HCT116 (cell line): ENCODE results near the gene ACTN1. TPM values are rescaled to one million over a fixed set of nuclear protein-coding genes. Genes with fewer than 3 reads are reported as not detected.

Source experiments
- ATAC-seq: fragments of 200-7000 bp; cut with Tn5 transposase; 2 replicates; pipeline ENCODE4 v1.9.1; 2020; ENCODE audit warnings: mild to moderate bottlenecking, moderate library complexity
- BruUV-seq: library from RNA; stranded (reverse); fragments of 400-500 nt; replicated peaks from 2 replicates; lab custom pipeline; 2021; lab: Mats Ljungman, UMichigan
- CTCF ChIA-PET: fragments of 300-600 bp; sonication (Branson Sonifier 250); formaldehyde crosslinking; loops from one replicate; lab custom pipeline; 2021; ENCODE audit warnings: antibody characterized with exemption; lab: Charles Lee
- POLR2A ChIA-PET: fragments of 300-600, 350-600 bp; sonication (Branson Sonifier 250); formaldehyde crosslinking; loops from one replicate; lab custom pipeline; 2021; ENCODE audit warnings: antibody characterized with exemption; lab: Charles Lee
- RAD21 ChIA-PET, 2 experiments: fragments of 300-600 bp; sonication (Branson Sonifier 250); formaldehyde crosslinking; loops; one replicate each; lab custom pipeline; 2023; ENCODE audit warnings: low total read pairs in 2 of 2; ENCODE audit not compliant: uncharacterized antibody in 2 of 2, unreplicated experiment in 2 of 2, low non-redundant PET in 1 of 2; lab: Charles Lee
- DNase-seq: peaks from one replicate; pipeline ENCODE4 v3.0.0-alpha.2; 2010; ENCODE audit warnings: low read depth, low spot score
- H2AFZ ChIP-seq: fragments of 200-600 bp; shearing (Covaris generic), sonication (generic); 2 replicates; pipeline ENCODE4 v1.6.1; 2017; ENCODE audit warnings: low read depth, mixed run types, mixed read lengths, antibody characterized with exemption, low read length; ENCODE audit not compliant: poor library complexity, severe bottlenecking
- H3K27ac ChIP-seq: 2 replicates; pipeline ENCODE4 v1.5.1; 2012; ENCODE audit warnings: low read depth, low read length
- H3K27me3 ChIP-seq: fragments of 200-600 bp; sonication (generic); 2 replicates; pipeline ENCODE4 v1.6.1; 2016; ENCODE audit warnings: mixed run types, low read length, mixed read lengths; ENCODE audit not compliant: insufficient read depth
- H3K36me3 ChIP-seq, 2 experiments: fragments of 200-500 bp in 1 of 2; fragments of 200-600 bp in 1 of 2; sonication (Bioruptor generic) in 1 of 2; sonication (generic) in 1 of 2; 2 replicates each; pipeline versions ENCODE4 v1.5.1 to v1.6.1; 2014 to 2016; ENCODE audit warnings: low read length in 2 of 2, inconsistent platforms in 1 of 2, mixed read lengths in 1 of 2, mixed run types in 1 of 2; ENCODE audit not compliant: insufficient read depth in 2 of 2, control insufficient read depth in 1 of 2
- H3K4me1 ChIP-seq, 2 experiments: fragments of 200-600 bp in 1 of 2; sonication (generic) in 1 of 2; 2 replicates each; pipeline versions ENCODE4 v1.5.1 to v1.6.1; 2012 to 2017; ENCODE audit warnings: low read length in 2 of 2, inconsistent platforms in 1 of 2, mild to moderate bottlenecking in 1 of 2, mixed read lengths in 1 of 2, mixed run types in 1 of 2, moderate library complexity in 1 of 2; ENCODE audit not compliant: insufficient read depth in 2 of 2, control insufficient read depth in 1 of 2
- H3K4me2 ChIP-seq: fragments of 200-600 bp; sonication (generic); 2 replicates; pipeline ENCODE4 v1.6.1; 2017; ENCODE audit warnings: mixed run types, low read length, mixed read lengths
- H3K4me3 ChIP-seq, 2 experiments: fragments of 200-600 bp in 1 of 2; sonication (generic) in 1 of 2; replicated peaks in 1 of 2; 2 replicates each; pipeline ENCODE4 v1.5.1; 2011 to 2016; ENCODE audit warnings: low read length in 2 of 2, control low read depth in 1 of 2, low read depth in 1 of 2, mild to moderate bottlenecking in 1 of 2, mixed read lengths in 1 of 2, mixed run types in 1 of 2
- H3K79me2 ChIP-seq: fragments of 200-600 bp; sonication (generic); 2 replicates; pipeline ENCODE4 v1.6.1; 2017; ENCODE audit warnings: mild to moderate bottlenecking, mixed run types, low read length, moderate library complexity, mixed read lengths; ENCODE audit not compliant: insufficient read depth
- H3K9ac ChIP-seq: fragments of 200-600 bp; sonication (generic); 2 replicates; pipeline ENCODE4 v1.6.1; 2016; ENCODE audit warnings: low read length, mixed read lengths
- H3K9me2 ChIP-seq: fragments of 200-600 bp; sonication (generic), shearing (Covaris generic); 2 replicates; pipeline ENCODE4 v1.6.1; 2017; ENCODE audit warnings: mixed run types, mild to moderate bottlenecking, moderate library complexity; ENCODE audit not compliant: insufficient read depth
- H3K9me3 ChIP-seq, 2 experiments: fragments of 200-500 bp in 1 of 2; fragments of 200-600 bp in 1 of 2; sonication (Bioruptor generic) in 1 of 2; sonication (generic) in 1 of 2; 2 replicates each; pipeline ENCODE4 v1.6.1; 2014 to 2017; ENCODE audit warnings: low read length in 2 of 2, mixed read lengths in 2 of 2, inconsistent platforms in 1 of 2, low read depth in 1 of 2, mild to moderate bottlenecking in 1 of 2, mixed run types in 1 of 2, moderate library complexity in 1 of 2; ENCODE audit not compliant: control insufficient read depth in 1 of 2, insufficient read depth in 1 of 2
- H4K20me1 ChIP-seq: fragments of 200-600 bp; sonication (generic), shearing (Covaris generic); 2 replicates; pipeline ENCODE4 v1.6.1; 2017; ENCODE audit warnings: mixed run types, mild to moderate bottlenecking, moderate library complexity; ENCODE audit not compliant: insufficient read depth
- EGR1 ChIP-seq: IDR thresholded peaks from 2 replicates; pipeline ENCODE4 v1.6.1; 2012; ENCODE audit warnings: low read depth
- RAD21 ChIP-seq: IDR thresholded peaks from 2 replicates; pipeline ENCODE4 v1.6.1; 2012; ENCODE audit warnings: low read depth, mild to moderate bottlenecking
- intact Hi-C: fragments of 100-400 bp; cut with micrococcal nuclease; formaldehyde crosslinking; loops from 2 replicates; pipeline ENCODE4 v1.10.0; 2022
- total RNA-seq: library from RNA; stranded (reverse); gene quantifications from one replicate; pipeline ENCODE4 v1.2.1, GENCODE V29; 2021; ENCODE audit not compliant: unreplicated experiment
- TF ChIP-seq, protein P1 (sequence below): IDR thresholded peaks from 2 replicates; pipeline ENCODE4 v1.6.1; 2012
- TF ChIP-seq, protein P2 (sequence below): IDR thresholded peaks from 2 replicates; pipeline ENCODE4 v1.6.1; 2012; ENCODE audit warnings: low read depth

The ACTN1 gene
- total RNA-seq, 1 experiment from 2014 or later = 123 TPM

DNA sequence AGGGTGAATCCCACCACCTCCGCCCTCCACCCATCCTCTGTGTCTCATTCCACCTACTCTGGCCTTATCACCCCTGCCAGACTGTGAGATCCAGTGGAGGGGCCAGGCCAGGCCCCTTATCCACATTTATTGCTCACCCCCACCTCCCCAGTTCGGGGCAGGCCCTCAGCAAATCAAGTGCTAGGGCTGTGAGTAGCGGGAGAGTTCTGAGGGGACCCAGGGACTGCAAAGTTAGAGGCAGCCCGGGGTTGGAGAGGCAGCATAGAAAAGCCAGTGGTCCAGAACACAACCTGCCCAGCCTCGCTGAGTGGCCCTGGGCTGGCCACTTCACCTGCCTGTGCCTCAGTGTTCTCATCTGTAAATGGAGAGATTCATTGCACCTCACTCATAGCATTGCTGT lies 27.2 kb upstream of the ACTN1 start:
- POLR2A ChIA-PET = no interaction called here

More for the DNA sequence above, 27.2 kb upstream of the ACTN1 start:
- BruUV-seq = no TSS peak
- ATAC-seq (no peak), DNase-seq (no peak)
- Histone ChIP-seq H3K79me2 (no peaks in the 10 kb centered on the region), H3K4me1 (peaks cover 23 to 30% of the 10 kb centered on the region in 2 experiments), H2AFZ (no peak overlapping the region), H3K9ac (no peak overlapping the region), H3K27me3 (no peaks in the 10 kb centered on the region), H3K9me2 (no peaks in the 10 kb centered on the region), H3K4me3 (no peak overlapping the region), H3K4me2 (peak overlapping the region; percentile 69; the same call in 1 of the 2 replicates), H3K9me3 (no peaks in the 10 kb centered on the region), H4K20me1 (no peaks in the 10 kb centered on the region), H3K27ac (no peak overlapping the region), H3K36me3 (no peaks in the 10 kb centered on the region)
- RAD21 ChIA-PET = no interaction called here
- CTCF ChIA-PET = no interaction called here
- intact Hi-C loops = no loop called here
- no peak for TF ChIP-seq EGR1
- TF ChIP-seq, protein P1, sequence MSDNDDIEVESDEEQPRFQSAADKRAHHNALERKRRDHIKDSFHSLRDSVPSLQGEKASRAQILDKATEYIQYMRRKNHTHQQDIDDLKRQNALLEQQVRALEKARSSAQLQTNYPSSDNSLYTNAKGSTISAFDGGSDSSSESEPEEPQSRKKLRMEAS = no peak
- no peak for TF ChIP-seq RAD21
- TF ChIP-seq, protein P2, sequence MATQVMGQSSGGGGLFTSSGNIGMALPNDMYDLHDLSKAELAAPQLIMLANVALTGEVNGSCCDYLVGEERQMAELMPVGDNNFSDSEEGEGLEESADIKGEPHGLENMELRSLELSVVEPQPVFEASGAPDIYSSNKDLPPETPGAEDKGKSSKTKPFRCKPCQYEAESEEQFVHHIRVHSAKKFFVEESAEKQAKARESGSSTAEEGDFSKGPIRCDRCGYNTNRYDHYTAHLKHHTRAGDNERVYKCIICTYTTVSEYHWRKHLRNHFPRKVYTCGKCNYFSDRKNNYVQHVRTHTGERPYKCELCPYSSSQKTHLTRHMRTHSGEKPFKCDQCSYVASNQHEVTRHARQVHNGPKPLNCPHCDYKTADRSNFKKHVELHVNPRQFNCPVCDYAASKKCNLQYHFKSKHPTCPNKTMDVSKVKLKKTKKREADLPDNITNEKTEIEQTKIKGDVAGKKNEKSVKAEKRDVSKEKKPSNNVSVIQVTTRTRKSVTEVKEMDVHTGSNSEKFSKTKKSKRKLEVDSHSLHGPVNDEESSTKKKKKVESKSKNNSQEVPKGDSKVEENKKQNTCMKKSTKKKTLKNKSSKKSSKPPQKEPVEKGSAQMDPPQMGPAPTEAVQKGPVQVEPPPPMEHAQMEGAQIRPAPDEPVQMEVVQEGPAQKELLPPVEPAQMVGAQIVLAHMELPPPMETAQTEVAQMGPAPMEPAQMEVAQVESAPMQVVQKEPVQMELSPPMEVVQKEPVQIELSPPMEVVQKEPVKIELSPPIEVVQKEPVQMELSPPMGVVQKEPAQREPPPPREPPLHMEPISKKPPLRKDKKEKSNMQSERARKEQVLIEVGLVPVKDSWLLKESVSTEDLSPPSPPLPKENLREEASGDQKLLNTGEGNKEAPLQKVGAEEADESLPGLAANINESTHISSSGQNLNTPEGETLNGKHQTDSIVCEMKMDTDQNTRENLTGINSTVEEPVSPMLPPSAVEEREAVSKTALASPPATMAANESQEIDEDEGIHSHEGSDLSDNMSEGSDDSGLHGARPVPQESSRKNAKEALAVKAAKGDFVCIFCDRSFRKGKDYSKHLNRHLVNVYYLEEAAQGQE = no peak
